ENCODE data around the gene DNAJC27. TPM values are rescaled to one million over a fixed set of nuclear protein-coding genes. Genes with fewer than 3 reads are reported as not detected.
"Not testable (repeated sequence)": the region's sequence is repeated elsewhere in the genome, so short reads cannot be mapped to it uniquely, and the experiment has no call there.

Gene DNAJC27
- 10.6 TPM for total RNA-seq

GRCh38 chr2:24971536-24972314 is at the start of gene DNAJC27:
DNAJC27 (minus strand) TSS chr2:24971955; CDS start chr2:24971904, 51 bp downstream.
- Histone ChIP-seq H3K4me3 (ENCODE audit: low read length) (peak within 1 kb of the TSS; percentile 93), H3K4me1 (ENCODE audit: insufficient read depth, low read length) (peaks cover 17% of the 10 kb centered on the region), H3K27me3 (ENCODE audit: insufficient read depth, low read length) (no peaks in the 10 kb centered on the region), H3K9me3 (ENCODE audit: low read depth, low read length) (no peaks in the 10 kb centered on the region)

GRCh38 chr2:25018681-25019080 is 46.9 kb upstream of the DNAJC27 start:
- Histone ChIP-seq H3K27me3 (ENCODE audit: insufficient read depth, low read length) (no peaks in the 10 kb centered on the region), H3K4me3 (ENCODE audit: low read length) (no peak overlapping the region), H3K4me1 (ENCODE audit: insufficient read depth, low read length) (no peaks in the 10 kb centered on the region), H3K9me3 (ENCODE audit: low read depth, low read length) (no peaks in the 10 kb centered on the region)

- Histone ChIP-seq H3K4me3 (ENCODE audit: low read length) (no peak overlapping the region), H3K4me1 (ENCODE audit: insufficient read depth, low read length) (no peaks in the 10 kb centered on the region), H3K9me3 (ENCODE audit: low read depth, low read length) (no peaks in the 10 kb centered on the region), H3K27me3 (ENCODE audit: insufficient read depth, low read length) (no peaks in the 10 kb centered on the region)
These were observed 42.9 kb upstream of the DNAJC27 start for GRCh38 chr2:25014631-25015030.

- not testable (repeated sequence) for H3K4me3 ChIP-seq (ENCODE audit: low read length); H3K4me1 ChIP-seq (ENCODE audit: insufficient read depth, low read length); H3K9me3 ChIP-seq (ENCODE audit: low read depth, low read length); H3K27me3 ChIP-seq (ENCODE audit: insufficient read depth, low read length)
These were observed 39.6 kb upstream of the DNAJC27 start for GRCh38 chr2:25011342-25011741.

GRCh38 chr2:25009954-25010353 is 38.2 kb upstream of the DNAJC27 start:
- Histone ChIP-seq H3K4me3 (ENCODE audit: low read length) (no peak overlapping the region), H3K27me3 (ENCODE audit: insufficient read depth, low read length) (no peaks in the 10 kb centered on the region), H3K9me3 (ENCODE audit: low read depth, low read length) (no peaks in the 10 kb centered on the region), H3K4me1 (ENCODE audit: insufficient read depth, low read length) (no peaks in the 10 kb centered on the region)

GRCh38 chr2:25002066-25002465 is 30.3 kb upstream of the DNAJC27 start:
- Histone ChIP-seq H3K27me3 (ENCODE audit: insufficient read depth, low read length) (no peaks in the 10 kb centered on the region), H3K4me1 (ENCODE audit: insufficient read depth, low read length) (no peaks in the 10 kb centered on the region), H3K4me3 (ENCODE audit: low read length) (no peak overlapping the region), H3K9me3 (ENCODE audit: low read depth, low read length) (no peaks in the 10 kb centered on the region)

GRCh38 chr2:25001325-25001637 is 29.5 kb upstream of the DNAJC27 start:
- no peak overlapping the region for H3K4me3 ChIP-seq (ENCODE audit: low read length)
- H3K4me1 ChIP-seq (ENCODE audit: insufficient read depth, low read length): no peaks in the 10 kb centered on the region
- no peaks in the 10 kb centered on the region for H3K9me3 ChIP-seq (ENCODE audit: low read depth, low read length)
- no peaks in the 10 kb centered on the region for H3K27me3 ChIP-seq (ENCODE audit: insufficient read depth, low read length)

GRCh38 chr2:25000503-25001324 is 29.0 kb upstream of the DNAJC27 start:
- Histone ChIP-seq H3K4me1 (ENCODE audit: insufficient read depth, low read length) (no peaks in the 10 kb centered on the region), H3K4me3 (ENCODE audit: low read length) (no peak overlapping the region), H3K9me3 (ENCODE audit: low read depth, low read length) (no peaks in the 10 kb centered on the region), H3K27me3 (ENCODE audit: insufficient read depth, low read length) (no peaks in the 10 kb centered on the region)

GRCh38 chr2:25000036-25000435 is 28.3 kb upstream of the DNAJC27 start:
- no peaks in the 10 kb centered on the region for H3K9me3 ChIP-seq (ENCODE audit: low read depth, low read length)
- H3K4me3 ChIP-seq (ENCODE audit: low read length): no peak overlapping the region
- no peaks in the 10 kb centered on the region for H3K4me1 ChIP-seq (ENCODE audit: insufficient read depth, low read length)
- no peaks in the 10 kb centered on the region for H3K27me3 ChIP-seq (ENCODE audit: insufficient read depth, low read length)

- H3K4me3 ChIP-seq (ENCODE audit: low read length); H3K9me3 ChIP-seq (ENCODE audit: low read depth, low read length); H3K27me3 ChIP-seq (ENCODE audit: insufficient read depth, low read length); H3K4me1 ChIP-seq (ENCODE audit: insufficient read depth, low read length): not testable (repeated sequence)
These were observed 27.3 kb upstream of the DNAJC27 start for GRCh38 chr2:24999097-24999496.

- H3K9me3 ChIP-seq (ENCODE audit: low read depth, low read length): no peaks in the 10 kb centered on the region
These were observed 22.5 kb upstream of the DNAJC27 start for GRCh38 chr2:24994146-24994724.

GRCh38 chr2:24993406-24994145 is 21.8 kb upstream of the DNAJC27 start:
- Histone ChIP-seq H3K4me1 (ENCODE audit: insufficient read depth, low read length) (no peaks in the 10 kb centered on the region), H3K4me3 (ENCODE audit: low read length) (no peak overlapping the region), H3K9me3 (ENCODE audit: low read depth, low read length) (no peaks in the 10 kb centered on the region), H3K27me3 (ENCODE audit: insufficient read depth, low read length) (no peaks in the 10 kb centered on the region)

More at GRCh38 chr2:24994146-24994724, 22.5 kb upstream of the DNAJC27 start:
- H3K4me1 ChIP-seq (ENCODE audit: insufficient read depth, low read length): no peaks in the 10 kb centered on the region
- no peaks in the 10 kb centered on the region for H3K27me3 ChIP-seq (ENCODE audit: insufficient read depth, low read length)
- H3K4me3 ChIP-seq (ENCODE audit: low read length): no peak overlapping the region

- no peak overlapping the region for H3K4me3 ChIP-seq (ENCODE audit: low read length)
- no peaks in the 10 kb centered on the region for H3K9me3 ChIP-seq (ENCODE audit: low read depth, low read length)
- H3K27me3 ChIP-seq (ENCODE audit: insufficient read depth, low read length): no peaks in the 10 kb centered on the region
- H3K4me1 ChIP-seq (ENCODE audit: insufficient read depth, low read length): no peaks in the 10 kb centered on the region
These were observed 14.6 kb upstream of the DNAJC27 start for GRCh38 chr2:24986372-24986771.

GRCh38 chr2:24985511-24985910 is 13.8 kb upstream of the DNAJC27 start:
- Histone ChIP-seq H3K27me3 (ENCODE audit: insufficient read depth, low read length) (no peaks in the 10 kb centered on the region), H3K4me1 (ENCODE audit: insufficient read depth, low read length) (no peaks in the 10 kb centered on the region), H3K4me3 (ENCODE audit: low read length) (no peak overlapping the region), H3K9me3 (ENCODE audit: low read depth, low read length) (no peaks in the 10 kb centered on the region)

- H3K9me3 ChIP-seq (ENCODE audit: low read depth, low read length): no peaks in the 10 kb centered on the region
- no peaks in the 10 kb centered on the region for H3K27me3 ChIP-seq (ENCODE audit: insufficient read depth, low read length)
- no peaks in the 10 kb centered on the region for H3K4me1 ChIP-seq (ENCODE audit: insufficient read depth, low read length)
- H3K4me3 ChIP-seq (ENCODE audit: low read length): no peak overlapping the region
These were observed 13.2 kb upstream of the DNAJC27 start for GRCh38 chr2:24984912-24985311.
